IPS-11a (cell line): ENCODE results near the gene ALG9.

Experiments
- H3K4me3 ChIP-seq: one replicate; pipeline ENCODE4 v1.5.1; 2013; ENCODE audit warnings: low read depth, low read length, control low read depth

The ALG9 gene

DNA sequence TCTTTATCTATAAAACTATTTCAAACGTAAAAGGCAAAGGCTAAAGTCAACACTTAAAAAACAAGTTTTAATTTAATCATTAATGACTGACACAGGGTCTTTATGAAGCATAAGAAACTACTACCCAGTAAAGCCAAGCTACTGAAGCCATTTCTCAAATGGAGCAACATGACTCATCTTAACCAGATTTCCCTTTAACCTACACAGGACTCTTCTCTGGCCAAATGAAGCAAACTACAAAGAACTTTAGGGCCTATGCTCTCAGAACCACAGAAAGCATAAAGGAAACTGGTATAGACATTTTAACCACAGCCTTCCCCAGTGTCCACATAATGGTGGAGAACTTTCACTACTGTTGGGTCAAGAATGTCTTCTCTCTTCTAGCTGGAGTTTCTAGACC lies 34.7 kb downstream of the ALG9 start:
- no peak overlapping the region for H3K4me3 ChIP-seq

DNA sequence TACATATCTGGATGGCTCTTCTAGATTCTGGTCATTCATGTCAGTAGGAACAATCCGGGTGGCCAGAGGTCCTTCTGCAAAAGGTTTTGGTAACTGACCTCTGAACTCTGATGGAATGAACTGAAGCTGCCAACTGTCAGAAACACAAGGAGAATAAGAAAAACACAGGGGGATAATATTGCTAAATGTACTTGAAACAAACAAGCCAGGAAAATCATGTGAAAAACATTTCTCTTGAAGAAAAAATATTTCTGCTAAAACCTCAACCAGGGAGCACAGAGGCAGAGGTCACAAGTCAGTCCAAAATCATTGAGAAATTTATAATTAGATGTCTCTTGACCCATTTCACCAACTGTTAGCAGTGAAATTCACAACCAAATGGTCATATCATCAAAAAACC lies 35.2 kb downstream of the ALG9 start:
- no peak overlapping the region for H3K4me3 ChIP-seq

DNA sequence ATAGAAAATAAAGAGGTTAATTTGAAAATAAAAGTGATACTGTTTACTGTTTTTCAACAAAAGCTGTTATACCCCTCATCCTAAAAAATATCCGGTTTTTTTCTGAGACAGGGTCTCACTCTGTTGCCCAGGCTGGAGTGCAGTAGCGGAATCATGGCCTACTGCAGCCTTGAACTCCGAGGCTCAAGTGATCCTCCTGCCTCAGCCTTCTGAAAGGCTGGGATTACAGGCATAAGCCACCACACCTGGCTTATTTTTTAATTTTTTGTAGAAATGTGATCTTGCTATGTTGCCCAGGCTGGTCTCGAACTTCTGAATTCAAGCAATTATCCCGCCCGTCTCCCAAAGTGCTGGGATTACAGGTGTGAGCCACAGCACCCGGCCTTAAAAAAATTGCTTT lies 35.7 kb downstream of the ALG9 start:
- no peak overlapping the region for H3K4me3 ChIP-seq

DNA sequence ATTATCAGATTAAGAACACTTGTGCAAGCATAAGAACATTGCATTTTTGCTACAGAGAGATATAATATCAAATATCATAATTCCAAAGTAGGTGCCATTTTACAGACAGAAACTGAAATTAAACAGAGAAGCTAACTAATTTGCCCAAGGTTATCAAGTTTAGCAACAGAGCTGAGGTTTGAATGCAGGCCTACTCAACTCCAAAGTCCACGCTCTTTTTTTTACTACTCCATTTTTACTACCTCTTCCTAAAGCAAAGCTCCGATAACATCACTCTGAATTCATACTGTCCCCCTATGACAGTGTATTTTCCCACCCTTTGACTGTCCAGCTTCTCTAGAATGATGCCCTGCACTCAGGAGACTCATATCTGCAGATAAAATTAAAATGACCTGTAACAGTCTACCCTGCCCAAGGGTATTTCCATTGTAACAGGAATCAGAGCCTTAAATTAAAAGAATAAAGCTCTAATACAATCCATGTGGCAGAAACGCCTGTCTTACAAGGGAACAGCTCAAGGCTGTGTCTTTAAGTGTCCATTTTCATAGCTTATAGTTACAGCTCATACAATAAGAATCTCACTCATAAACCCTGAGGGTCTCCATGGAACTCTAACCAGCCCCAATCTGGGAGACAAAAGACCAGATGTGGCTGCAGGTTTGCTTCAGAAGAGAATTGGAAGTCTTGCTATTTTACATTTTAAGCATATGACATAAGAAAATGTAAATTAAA lies 36.8 kb downstream of the ALG9 start:
- H3K4me3 ChIP-seq: no peak overlapping the region

DNA sequence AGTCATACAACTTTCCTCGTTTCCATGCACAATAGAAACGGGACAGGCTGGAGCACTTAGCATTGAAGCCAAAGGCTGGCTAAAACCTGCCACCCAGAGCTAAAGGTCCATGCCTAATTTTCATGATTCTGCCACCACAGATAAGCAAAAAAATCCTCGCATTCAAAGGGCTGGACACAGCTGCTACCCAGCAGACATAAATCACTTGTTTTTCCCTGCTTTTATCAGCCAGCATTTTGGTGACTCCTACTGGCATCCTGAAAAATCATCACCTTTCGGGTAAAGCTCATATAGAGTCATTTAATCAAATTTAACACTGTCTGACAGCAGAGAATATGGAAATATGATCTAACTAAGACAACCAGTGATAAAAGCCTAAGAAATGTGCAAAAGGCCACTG lies 37.9 kb downstream of the ALG9 start:
- no peak overlapping the region for H3K4me3 ChIP-seq

DNA sequence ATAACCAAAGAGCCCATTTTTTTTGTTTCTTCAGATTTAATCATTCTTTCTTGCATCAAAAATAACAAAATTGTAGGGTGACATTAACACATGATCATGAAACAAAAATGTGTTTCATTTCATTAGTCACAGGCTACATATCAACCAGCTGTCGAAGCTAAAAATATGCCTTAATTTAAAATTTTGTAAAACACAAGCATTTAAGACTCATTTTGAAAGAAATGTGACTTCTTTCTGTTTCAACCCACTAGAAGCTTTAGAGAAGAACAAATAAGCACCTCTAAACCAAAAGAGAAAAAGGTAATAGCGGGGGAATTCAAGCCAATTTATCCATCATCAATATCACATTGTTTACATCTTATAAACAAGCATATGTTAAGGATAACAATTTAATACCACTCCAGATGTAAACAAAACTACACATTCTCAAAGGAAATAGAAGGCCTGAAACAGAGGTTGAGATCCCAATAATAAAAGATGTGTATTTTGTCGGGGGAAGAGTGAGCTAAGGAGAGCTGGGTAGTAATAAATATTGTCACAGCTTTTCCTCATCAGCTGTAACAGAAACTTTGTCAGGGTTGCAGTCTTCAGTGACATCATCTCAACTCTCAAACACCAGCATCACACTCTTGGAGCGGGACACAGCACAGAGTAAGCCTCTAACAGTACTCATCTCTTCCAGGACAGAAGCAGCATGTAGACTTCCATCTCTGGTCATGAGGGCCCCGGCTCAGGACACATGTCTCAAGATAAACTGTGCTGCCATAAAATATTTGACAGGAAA lies 42.0 kb downstream of the ALG9 start:
- no peak overlapping the region for H3K4me3 ChIP-seq

DNA sequence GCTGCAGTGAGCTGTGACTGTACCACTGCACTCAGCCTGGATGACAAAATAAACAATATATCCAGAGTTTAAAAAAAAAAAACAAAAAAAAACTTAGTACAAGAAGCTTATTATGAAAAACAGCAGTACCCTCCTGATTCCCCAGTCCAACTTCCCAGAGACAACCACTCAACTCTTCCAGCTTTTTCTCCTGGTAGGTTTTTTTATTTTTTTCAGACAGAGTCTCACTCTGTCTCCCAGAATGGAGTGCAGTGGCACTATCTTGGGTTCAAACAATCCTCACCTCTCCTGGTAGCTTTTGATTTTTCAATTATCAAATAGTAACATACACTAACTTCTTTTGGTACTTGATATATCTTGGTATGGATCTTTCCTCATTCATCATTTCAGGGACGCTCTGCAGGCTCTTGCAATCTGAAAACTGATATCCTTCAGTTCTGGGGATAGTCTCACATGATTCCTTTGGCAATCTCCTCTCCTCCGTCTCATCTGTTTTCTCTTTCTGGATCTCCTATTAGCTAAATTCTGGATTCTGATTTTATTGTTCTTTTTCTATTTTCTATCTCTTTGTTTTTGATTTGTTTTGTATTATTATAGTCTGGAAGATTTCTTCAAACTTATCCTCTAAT lies 44.9 kb downstream of the ALG9 start:
- H3K4me3 ChIP-seq: no peak overlapping the region

DNA sequence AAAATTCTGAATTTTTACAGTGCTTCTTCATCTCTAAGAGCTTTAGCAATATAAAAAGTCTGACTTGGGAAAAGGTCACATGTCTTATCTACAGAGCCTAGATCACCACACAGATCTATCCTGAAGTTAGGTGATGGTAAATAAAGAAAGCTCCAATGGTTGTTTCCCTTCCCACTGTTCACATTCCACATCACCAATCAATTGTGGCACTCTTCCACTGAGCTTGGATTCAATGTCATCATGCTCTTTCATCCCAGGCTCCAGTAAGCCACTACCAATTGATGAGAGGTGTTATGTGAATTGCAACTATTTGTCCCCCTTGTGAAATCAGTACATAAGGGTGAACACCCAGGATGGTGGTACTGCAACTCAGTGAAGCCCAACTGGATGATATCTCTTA lies 47.8 kb downstream of the ALG9 start:
- H3K4me3 ChIP-seq: no peak overlapping the region

DNA sequence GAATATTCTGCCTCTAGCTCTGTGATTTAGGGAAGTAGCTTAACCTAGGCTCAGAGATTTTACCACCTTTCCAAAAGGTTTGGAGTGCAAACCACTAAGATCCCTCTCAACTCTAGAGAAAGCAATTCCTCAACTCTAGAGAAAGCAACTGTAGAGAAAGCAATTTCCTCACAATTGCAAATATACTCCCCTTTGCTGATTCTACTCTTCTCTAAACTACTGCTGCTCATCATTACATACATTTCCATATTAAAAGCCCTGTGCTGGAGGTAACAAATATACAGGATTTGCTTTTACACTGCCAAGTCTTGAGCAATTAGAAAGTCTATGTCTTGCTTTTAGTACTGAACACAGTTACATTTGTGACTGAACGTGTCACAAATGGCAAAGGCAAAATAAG lies 48.2 kb downstream of the ALG9 start:
- H3K4me3 ChIP-seq: no peak overlapping the region

DNA sequence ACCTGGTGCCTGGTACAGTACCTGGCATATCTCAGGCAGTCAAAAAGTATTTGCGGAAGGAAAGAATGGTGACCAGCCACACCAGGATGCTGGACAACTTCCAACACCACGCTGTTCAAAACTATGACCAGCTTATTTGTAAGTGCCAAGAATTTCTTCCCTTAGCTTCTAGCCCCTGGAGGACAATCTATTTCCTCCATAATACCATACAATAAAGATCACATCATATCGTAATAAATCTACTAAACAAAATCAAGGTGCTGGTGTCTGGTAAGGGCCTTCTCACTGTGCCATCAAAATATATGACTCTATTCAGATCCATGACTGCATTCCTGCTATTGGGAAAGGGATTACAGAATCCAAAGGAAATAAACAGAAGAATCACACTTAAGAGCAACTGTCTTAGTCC lies 51.5 kb downstream of the ALG9 start:
- no peak overlapping the region for H3K4me3 ChIP-seq

DNA sequence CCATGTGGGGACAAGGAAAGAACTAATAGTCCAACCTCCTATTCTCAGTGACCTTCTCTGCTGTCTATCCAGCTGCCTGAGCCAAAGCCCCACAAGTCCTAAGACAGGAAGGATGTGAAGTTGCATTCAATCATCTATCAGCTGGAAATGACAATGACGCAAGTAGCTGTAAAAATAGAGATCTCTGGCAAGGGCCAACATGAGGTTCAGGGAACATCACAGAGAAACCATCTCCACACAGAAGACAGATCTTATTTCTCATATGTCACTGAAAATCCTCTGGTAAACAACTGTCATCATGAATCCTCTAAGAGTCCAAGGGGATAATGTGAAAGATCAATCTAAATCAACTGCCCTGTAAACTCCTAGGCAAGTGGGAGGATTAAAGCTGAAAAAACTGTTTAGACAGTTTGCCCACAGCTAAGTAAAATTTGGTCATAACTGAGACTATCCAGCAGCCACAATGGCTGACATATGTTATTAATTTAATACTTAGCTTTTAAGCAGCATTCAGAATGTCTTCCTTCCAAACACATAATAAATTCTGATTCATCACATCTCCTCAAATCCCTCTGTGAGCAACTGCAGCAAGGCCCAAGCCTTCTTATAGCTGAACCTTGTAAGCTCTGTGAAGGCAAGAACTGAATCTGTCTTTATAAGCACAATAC lies 52.1 kb downstream of the ALG9 start:
- H3K4me3 ChIP-seq: no peak overlapping the region

DNA sequence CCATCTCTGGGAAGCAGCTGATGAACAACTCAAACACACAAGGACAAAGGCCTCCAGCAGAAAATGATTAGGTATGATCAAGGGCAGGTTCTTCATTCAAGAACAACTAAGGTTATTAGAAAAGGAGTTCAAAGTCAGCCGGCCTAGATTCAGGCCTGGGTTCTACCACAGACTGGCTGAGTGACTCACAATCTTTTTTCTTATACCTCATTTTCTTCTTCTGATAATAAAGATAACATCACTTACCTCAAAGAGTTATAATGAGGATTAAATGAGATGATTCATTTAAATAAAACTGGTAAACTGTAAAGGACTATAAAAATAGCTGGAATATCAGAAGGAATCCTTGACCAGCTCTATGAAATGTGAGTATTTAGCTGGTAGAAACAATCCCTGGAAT lies 55.9 kb downstream of the ALG9 start:
- H3K4me3 ChIP-seq: no peak overlapping the region

DNA sequence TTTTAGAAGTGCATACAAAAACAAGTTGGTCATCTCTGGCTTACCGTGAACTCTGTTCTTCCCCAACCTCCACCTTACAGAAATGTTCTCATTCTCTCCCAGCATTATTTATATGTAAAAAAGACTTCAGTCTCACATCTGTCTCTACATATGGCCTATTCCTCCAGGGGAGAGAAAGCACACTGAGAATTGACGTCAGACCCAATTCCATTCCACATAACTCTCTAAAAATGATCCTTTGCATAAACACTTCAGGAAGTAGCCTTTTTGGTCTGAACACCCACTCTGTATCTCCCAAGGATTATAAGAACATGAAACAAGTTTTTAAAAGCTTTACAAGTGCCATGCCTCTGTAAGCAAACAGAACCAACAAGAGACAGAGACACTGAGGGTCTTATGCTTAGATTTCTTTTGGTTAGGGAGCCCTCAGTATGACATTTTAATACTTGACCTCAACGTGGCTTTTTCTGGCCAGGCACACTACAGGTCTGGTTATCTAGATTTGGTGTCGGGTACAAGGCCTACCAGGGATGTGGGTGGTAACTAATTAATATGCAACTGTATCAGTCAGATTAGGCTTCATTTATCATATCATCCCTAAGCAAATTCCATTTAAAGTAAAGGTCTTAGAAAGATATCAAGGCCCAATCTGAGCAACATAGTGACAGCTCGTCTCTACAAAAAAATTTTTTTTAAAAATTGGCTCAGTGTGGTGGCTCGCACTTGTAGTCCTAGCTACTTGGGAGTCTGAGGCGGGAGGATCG lies 56.6 kb downstream of the ALG9 start:
- no peak overlapping the region for H3K4me3 ChIP-seq

DNA sequence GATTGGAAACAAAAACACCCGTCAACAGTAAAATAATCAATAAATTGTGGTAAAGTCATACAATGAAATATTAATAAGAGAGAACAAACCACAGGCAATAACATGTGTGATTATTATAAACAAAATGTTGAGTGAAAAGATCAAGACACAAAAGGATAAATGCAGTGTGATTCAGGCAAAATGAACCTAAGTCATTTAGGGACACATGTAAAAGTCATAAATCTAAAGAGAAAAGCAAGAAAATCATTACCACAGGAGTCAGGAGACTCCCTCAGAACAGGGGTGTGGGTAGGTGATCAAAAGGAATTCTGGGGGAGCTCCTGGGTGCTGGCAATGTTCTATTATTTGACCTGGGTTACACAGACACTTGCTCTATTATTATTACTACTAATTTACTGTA lies 57.3 kb downstream of the ALG9 start:
- no peak overlapping the region for H3K4me3 ChIP-seq

DNA sequence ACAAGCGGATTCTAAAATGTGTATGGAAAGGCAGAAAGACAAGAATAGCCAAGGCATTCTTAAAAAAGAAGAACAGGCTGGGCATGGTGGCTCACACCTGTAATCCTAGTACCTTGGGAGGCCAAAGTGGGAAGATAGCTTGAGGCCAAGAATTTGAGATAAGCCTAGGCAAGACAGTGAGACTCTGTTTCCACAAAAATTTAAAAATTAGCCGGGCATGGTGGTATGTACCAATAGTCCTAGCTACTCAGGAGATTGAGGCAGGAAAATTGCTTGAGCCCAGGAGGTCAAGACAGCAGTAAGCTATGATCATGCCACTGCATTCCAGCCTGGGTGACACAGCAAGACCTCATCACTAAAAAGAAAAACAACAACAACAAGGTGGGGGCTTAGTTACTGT lies 59.2 kb downstream of the ALG9 start:
- no peak overlapping the region for H3K4me3 ChIP-seq

DNA sequence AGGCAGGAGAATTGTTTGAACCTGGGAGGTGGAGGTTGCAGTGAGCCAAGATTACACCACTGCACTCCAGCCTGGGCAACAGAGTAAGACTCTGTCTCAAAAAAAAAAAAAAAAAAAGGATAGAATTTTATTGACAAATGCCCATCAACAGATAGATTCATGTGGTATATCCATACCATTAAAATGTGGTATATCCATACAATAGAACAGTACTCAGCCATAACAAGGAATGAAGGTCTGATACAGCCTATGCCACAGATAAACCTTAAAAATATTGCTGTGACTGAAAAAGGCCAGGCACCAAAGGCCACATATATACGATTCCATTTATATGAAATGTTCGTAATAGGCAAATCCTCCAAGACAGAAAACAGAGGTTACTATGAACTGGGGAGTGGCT lies 59.9 kb downstream of the ALG9 start:
- no peak overlapping the region for H3K4me3 ChIP-seq

DNA sequence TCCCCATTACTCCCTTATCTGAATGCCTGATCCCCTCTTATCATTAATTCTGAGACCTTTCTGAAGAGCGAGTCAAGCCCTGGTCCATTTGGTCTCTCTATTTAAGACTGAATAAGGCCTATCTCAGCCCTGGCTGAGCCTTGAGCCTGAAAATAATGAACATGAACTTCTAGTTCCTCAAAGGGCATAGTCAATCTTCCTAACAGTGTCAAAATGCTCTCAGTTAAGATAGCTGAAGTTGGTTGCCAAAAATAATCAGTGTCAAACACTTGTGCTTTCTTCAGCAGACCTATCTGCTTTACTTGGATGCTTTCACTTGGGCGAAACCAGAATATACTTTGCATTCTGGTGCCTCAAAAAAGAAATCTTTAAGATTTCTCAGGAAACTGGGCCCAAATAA lies 62.5 kb downstream of the ALG9 start:
- H3K4me3 ChIP-seq: no peak overlapping the region

DNA sequence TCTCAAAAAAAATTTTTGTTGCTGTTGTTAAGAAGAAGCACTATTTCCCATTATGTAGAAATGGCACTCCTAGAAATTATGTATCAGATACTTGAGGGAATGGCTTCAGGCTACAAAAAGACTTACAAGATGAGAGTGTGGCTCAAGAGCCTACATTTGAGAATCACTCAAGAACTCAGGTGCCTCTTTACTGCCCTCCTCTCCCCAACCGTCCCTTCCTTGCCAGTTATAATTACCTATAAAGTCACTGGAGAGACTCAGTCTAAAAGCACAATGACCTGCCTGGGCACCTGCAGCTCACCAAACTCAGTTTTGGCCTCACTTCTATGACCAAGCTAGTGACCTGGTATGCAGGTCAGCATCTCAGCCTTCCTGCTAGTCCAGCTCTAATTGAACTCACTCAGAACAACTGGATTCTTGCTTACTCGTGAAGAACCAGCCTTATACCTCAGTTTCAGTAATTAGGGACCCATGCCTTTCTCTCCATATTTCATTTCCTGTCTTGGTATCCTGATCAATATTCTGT lies 63.3 kb downstream of the ALG9 start:
- no peak overlapping the region for H3K4me3 ChIP-seq

DNA sequence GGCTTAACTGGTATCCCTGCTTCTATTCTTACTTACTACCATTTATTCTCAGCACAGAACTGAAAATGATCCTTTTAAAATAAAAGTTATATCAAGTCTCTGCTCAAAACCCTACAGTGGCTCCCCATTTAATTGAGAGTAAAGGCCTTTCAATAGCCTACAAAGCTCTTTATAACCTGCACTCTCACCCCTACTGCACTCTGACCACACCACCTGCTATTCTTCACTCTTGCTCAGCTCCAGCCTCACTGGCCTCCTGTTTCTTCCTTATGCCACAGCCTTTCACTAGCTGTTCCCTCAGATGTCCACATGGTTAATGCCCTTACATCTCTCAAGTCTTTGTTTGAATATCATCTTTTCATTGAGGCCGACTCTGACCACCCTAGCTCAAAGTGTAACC lies 64.3 kb downstream of the ALG9 start:
- no peak overlapping the region for H3K4me3 ChIP-seq

DNA sequence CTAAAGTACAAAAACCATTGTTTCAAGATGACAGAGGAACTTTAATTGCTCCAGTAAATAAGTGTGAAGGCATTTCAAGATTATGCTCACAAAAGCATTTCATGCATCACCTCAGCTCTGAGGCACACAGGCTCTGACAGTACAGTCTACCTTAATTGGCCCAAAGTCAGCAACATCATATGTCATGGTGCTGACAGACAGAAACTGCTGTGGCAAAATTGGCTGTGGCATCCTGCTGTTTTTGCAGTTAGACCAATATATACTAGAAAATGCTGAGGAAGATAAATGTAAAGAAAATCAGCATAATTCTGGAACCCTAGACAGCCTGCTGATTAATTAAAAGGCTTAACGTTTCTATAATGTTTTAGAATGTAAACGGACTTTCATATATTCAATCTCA lies 70.2 kb downstream of the ALG9 start:
- no peak overlapping the region for H3K4me3 ChIP-seq

DNA sequence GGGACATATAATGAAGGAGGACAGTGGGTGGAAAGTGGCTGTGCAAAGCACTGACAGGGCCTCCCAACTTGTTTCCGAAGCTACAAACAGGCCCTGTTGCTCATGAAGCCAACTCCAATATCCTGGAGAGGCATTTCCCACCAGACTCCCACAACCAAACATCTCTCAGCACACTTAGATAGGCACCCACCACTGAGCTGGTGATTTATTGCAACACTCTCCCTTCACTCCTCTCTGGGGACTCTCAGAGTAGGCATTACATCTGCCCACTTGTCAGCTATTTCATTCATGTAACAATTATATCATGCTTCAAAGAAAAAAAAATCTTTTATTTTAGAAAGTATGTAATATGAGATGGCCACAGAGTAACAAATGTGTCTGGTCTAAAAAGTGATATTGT lies 73.1 kb downstream of the ALG9 start:
- no peak overlapping the region for H3K4me3 ChIP-seq
